COLO668 (cell line): ENCODE results near the gene HSFY2.
"Not testable (repeated sequence)": the region's sequence is repeated elsewhere in the genome, so short reads cannot be mapped to it uniquely, and the experiment has no call there.

ENCODE experiments used
- DNase-seq: peaks from one replicate; lab custom pipeline; 2025; ENCODE audit not compliant: unreplicated experiment; lab: John Stamatoyannopoulos, UW

Gene HSFY2

GRCh38 chrY:18773635-18774034, at the start of gene HSFY2:
TSS of gene HSFY2 (minus strand) at chrY:18773735. CDS start at chrY:18773618, 117 bp downstream.
- DNase-seq: not testable (repeated sequence)

GRCh38 chrY:18815751-18816150, 42.2 kb upstream of the HSFY2 start:
- not testable (repeated sequence) for DNase-seq

- not testable (repeated sequence) for DNase-seq
These were observed 15.3 kb upstream of the HSFY2 start for GRCh38 chrY:18788757-18789406.

GRCh38 chrY:18754077-18754476, 19.5 kb downstream of the HSFY2 start:
- DNase-seq: not testable (repeated sequence)

DNA sequence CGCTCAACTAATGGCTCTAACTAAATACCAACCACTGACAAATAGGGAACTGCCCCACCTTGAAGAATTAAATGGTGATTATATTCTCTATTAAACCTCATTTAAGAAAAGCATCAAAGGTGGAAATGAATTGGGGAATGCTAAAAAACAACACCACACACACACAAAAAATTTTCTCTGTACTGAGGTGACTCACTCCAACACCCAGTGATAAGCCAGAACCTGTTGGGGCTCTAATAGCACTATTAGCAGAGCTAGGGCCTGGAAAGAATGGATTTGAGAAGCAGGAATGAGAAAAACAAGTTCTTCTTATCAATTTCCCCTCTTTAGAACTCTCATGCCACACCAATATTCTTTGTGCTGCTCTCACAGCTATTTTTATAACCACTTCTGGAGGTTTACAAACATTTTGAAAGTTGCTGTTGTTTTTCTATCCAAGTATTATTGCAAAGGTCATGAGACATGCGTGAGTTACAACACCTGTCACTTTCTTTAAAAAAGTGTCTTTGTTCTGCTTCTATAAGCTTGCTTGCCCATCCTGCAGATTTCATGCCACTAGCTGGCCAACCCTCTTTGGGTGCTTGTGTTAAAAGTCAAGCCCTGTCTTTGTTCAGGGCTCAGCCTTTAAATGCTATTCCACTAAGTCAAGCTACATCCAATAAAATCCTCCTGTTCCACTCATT, 20.3 kb downstream of the HSFY2 start:
- not testable (repeated sequence) for DNase-seq

GRCh38 chrY:18723714-18724113, 49.8 kb downstream of the HSFY2 start:
- DNase-seq: not testable (repeated sequence)
